ENCODE measurements around the gene MED13. TPM values are rescaled to one million over a fixed set of nuclear protein-coding genes. Genes with fewer than 3 reads are reported as not detected.
A peak's percentile ranks its signal among the peaks of the same experiment; 100 is the strongest.
"Not testable (repeated sequence)": the region's sequence is repeated elsewhere in the genome, so short reads cannot be mapped to it uniquely, and the experiment has no call there.

MED13 gene
- total and polyA plus RNA-seq, 4 experiments from 2014 or later, result 1.8 to 85.4 (median 41.1) TPM

DNA sequence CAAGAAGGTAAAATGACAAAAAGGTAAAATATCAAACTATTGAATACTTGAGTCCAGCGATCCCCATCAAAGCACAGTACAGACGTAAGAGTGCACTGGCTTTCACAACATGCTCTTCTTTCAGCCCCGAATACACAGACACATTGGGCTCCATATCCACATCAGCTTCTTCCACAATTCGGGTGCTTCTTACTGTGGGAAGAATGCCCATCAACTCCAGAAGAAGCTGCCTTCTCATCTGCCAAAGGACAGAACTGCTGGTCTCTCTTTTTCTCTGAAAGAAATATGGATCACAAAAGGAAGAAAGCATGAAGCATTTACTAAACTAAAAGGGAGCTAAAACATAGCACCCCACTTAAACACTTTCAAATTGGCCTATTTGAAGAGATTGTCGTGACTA is 157.7 kb downstream of the MED13 start:
- ChIA-PET CTCF (ENCODE audit: partially characterized antibody) (no interaction called here), POLR2A (ENCODE audit: partially characterized antibody) (interaction anchor here (0.7 kb wide), 1 partner anchor 507 kb away, joined by 5 read pairs; no protein-coding TSS in a partner anchor)
- peaks cover 29% of the 10 kb centered on the region for H3K36me3 ChIP-seq (ENCODE audit: insufficient read depth, low read length)
- no peaks in the 10 kb centered on the region for H3K27me3 ChIP-seq (ENCODE audit: insufficient read depth, low read length)
- no peaks in the 10 kb centered on the region for H3K9me3 ChIP-seq (ENCODE audit: control insufficient read depth in 1 of 2, low read length in 2 of 2)
- H3K4me3 Mint-ChIP-seq, result no peak overlapping the region
- H3K27me3 Mint-ChIP-seq, result no peaks in the 10 kb centered on the region
- peak overlapping the region in 2 of 7 donors; percentile 53 to 75 for H3K27ac Mint-ChIP-seq
- H3K9me3 Mint-ChIP-seq, result no peaks in the 10 kb centered on the region
- no peak overlapping the region for H3K27ac ChIP-seq (ENCODE audit: low read depth, low read length)
- peaks cover 4% of the 10 kb centered on the region for H3K4me1 ChIP-seq (ENCODE audit: insufficient read depth, low read length)
- H3K4me1 Mint-ChIP-seq, result peaks cover 0 to 14% (median 3%) of the 10 kb centered on the region in 4 donors
- intact Hi-C loops (cut with micrococcal nuclease), result no loop called here
- H3K36me3 Mint-ChIP-seq, result peaks cover 31 to 36% of the 10 kb centered on the region in 2 donors
- no peak for DNase-seq
- no peak overlapping the region for H3K4me3 ChIP-seq (ENCODE audit: low read length in 2 of 2)

DNA sequence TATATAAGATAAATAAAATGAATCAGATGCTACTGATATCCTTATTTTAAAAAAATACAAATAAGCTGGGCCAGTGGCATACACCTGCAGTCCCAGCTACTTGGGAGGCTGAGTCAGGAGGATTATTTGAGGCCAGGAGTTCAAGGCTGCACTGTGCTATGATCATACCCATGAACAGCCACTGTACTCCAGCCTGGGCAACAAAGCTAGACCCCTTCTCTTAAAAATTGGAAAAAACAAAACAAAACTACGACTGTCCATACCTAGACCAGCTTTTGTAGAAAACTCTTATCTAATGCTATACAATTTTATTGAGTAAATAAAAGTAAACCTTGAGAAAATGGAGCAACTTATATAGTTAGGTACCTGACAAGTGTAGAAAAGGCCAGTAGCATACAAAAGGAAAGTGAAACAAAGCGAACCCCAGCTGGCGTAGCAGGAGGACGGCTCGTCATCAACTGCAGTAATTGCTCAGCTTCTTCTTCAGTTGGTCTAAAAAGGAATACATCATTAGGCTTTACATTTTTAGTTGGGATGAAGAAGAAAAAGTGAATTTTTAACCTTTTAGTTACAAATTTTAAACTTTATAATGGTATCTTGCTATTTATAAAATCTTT is 160.9 kb downstream of the MED13 start:
- no peaks in the 10 kb centered on the region for H3K27me3 Mint-ChIP-seq
- intact Hi-C loops (cut with micrococcal nuclease), result no loop called here

DNA sequence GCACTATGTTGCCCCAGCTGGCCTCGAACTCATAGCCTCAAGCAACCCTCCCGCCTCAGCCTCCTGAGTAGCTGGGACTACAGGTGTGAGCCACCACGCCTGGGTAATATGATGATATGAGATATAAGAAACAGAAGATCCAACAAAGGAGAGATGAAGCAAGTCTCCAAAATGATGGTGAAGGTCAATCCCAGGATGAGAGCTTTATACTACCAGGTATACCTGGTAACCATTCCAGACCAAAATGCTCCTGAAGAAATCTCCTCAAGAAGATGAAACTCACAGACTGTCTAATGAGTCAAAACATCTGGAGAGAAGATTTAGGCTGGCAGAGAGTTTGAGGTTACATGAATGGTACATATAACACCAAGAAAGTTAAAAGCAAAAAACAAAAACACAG is 161.8 kb downstream of the MED13 start:
- Mint-ChIP-seq H3K4me1 (peaks cover 0 to 14% (median 3%) of the 10 kb centered on the region in 4 donors), H3K27ac (peak overlapping the region in 6 of 7 donors; percentile 65 to 93 (median 92)), H3K4me3 (peak overlapping the region in 4 of 8 donors; percentile 30 to 71 (median 60)), H3K9me3 (no peaks in the 10 kb centered on the region), H3K27me3 (no peaks in the 10 kb centered on the region), H3K36me3 (peaks cover 31 to 37% of the 10 kb centered on the region in 2 donors)
- no peak for DNase-seq
- POLR2A ChIA-PET (ENCODE audit: partially characterized antibody), result interaction anchor here (0.8 to 2.9 kb wide), 4 partner anchors 23 to 40 kb away, joined by 3 to 15 read pairs (median 9); partner anchors contain the start of genes BRIP1 and INTS2
- CTCF ChIA-PET (ENCODE audit: partially characterized antibody), result no interaction called here
- H3K36me3 ChIP-seq (ENCODE audit: insufficient read depth, low read length), result peaks cover 24% of the 10 kb centered on the region
- intact Hi-C loops (cut with micrococcal nuclease), result no loop called here
- H3K27ac ChIP-seq (ENCODE audit: low read depth, low read length), result no peak overlapping the region
- H3K4me1 ChIP-seq (ENCODE audit: insufficient read depth, low read length), result peaks cover 4% of the 10 kb centered on the region
- H3K4me3 ChIP-seq (ENCODE audit: low read length in 2 of 2), result no peak overlapping the region
- no peaks in the 10 kb centered on the region for H3K27me3 ChIP-seq (ENCODE audit: insufficient read depth, low read length)
- H3K9me3 ChIP-seq (ENCODE audit: control insufficient read depth in 1 of 2, low read length in 2 of 2), result no peaks in the 10 kb centered on the region

More for the DNA sequence above, 160.9 kb downstream of the MED13 start:
- Mint-ChIP-seq H3K9me3 (no peaks in the 10 kb centered on the region), H3K4me3 (peak overlapping the region; percentile 50 to 76 (median 70)), H3K4me1 (peaks cover 0 to 14% (median 3%) of the 10 kb centered on the region in 4 donors), H3K27ac (peak overlapping the region; percentile 65 to 95 (median 92)), H3K36me3 (peaks cover 31 to 37% of the 10 kb centered on the region in 2 donors)
- Histone ChIP-seq H3K36me3 (ENCODE audit: insufficient read depth, low read length) (peaks cover 24% of the 10 kb centered on the region), H3K4me3 (ENCODE audit: low read length in 2 of 2) (no peak overlapping the region), H3K27me3 (ENCODE audit: insufficient read depth, low read length) (no peaks in the 10 kb centered on the region), H3K9me3 (ENCODE audit: control insufficient read depth in 1 of 2, low read length in 2 of 2) (no peaks in the 10 kb centered on the region), H3K27ac (ENCODE audit: low read depth, low read length) (peak overlapping the region; percentile 55), H3K4me1 (ENCODE audit: insufficient read depth, low read length) (peaks cover 4% of the 10 kb centered on the region)
- peak; percentile 46 to 53 (median 52) for DNase-seq
- ChIA-PET CTCF (ENCODE audit: partially characterized antibody) (interaction anchor here (0.6 to 1.4 kb wide), 4 partner anchors 14 to 278 kb away, joined by 3 to 6 read pairs (median 4); no protein-coding TSS in a partner anchor), POLR2A (ENCODE audit: partially characterized antibody) (interaction anchor here (0.5 to 2.9 kb wide), 5 partner anchors 15 to 55 kb away, joined by 3 to 15 read pairs (median 9); partner anchors contain the start of genes BRIP1 and INTS2)

DNA sequence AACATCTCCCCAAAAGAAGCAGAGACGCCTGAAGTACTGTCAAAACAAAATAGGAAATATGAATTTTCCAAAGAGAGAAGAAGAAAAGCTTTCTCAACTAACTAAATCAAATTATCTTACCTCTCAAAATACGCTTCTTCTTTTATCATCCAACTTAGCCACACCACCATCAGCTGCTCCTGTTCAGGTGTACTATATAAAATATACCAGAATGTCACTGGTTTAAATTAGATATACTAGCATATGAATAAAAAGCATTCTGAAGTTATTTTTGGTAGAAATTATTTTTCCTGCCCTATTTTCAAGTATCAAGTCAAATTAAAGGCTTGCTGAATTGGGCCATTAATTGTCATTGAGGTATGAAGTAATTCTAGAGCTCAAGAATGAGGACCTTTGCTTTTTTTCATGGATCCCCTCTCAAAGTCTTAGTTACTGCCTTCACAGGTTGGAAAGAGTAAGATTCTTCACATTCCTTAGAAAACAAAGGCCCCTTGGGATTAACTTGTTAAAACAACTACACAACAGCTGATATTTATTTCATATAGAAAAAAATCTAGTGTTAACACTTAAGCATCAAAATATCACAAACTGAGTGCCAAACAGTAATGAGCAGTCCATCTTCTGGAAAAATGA is 167.4 kb downstream of the MED13 start:
- intact Hi-C loops (cut with micrococcal nuclease), result no loop called here
- Mint-ChIP-seq H3K4me1 (no peaks in the 10 kb centered on the region), H3K27me3 (no peaks in the 10 kb centered on the region), H3K27ac (peak overlapping the region in 2 of 7 donors; percentile 29 to 68), H3K9me3 (no peaks in the 10 kb centered on the region), H3K4me3 (no peak overlapping the region), H3K36me3 (peaks cover 31 to 43% of the 10 kb centered on the region in 2 donors)
- CTCF ChIA-PET (ENCODE audit: partially characterized antibody), result no interaction called here
- Histone ChIP-seq H3K4me1 (ENCODE audit: insufficient read depth, low read length) (no peaks in the 10 kb centered on the region), H3K36me3 (ENCODE audit: insufficient read depth, low read length) (peaks cover 13% of the 10 kb centered on the region), H3K27me3 (ENCODE audit: insufficient read depth, low read length) (no peaks in the 10 kb centered on the region), H3K4me3 (ENCODE audit: low read length in 2 of 2) (no peak overlapping the region), H3K27ac (ENCODE audit: low read depth, low read length) (no peak overlapping the region), H3K9me3 (ENCODE audit: control insufficient read depth in 1 of 2, low read length in 2 of 2) (no peaks in the 10 kb centered on the region)
- no peak for DNase-seq
- POLR2A ChIA-PET (ENCODE audit: partially characterized antibody), result interaction anchor here (0.8 to 1.0 kb wide), 2 partner anchors 34 to 169 kb away, joined by 3 to 4 read pairs; partner anchors contain the start of gene BRIP1

DNA sequence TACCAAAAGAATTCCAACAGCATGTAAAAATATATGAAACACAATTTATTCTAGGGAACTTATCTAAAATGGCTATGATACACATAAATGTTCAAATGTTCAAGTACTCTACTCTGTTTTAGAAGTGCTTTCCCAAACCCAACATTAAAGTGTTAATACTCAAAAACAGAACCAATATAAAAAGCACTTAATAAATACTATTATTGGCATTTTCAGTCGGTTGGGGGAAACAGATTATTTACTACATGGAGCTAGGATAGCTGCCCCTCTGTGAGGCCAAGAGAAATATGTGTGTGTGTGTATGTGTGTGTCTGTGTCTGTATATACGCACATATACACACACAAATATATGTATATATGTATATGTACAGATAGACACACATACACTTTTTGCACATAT is 169.7 kb downstream of the MED13 start:
- Mint-ChIP-seq H3K4me1 (no peaks in the 10 kb centered on the region), H3K9me3 (no peaks in the 10 kb centered on the region), H3K4me3 (no peak overlapping the region), H3K27ac (peak overlapping the region in 1 of 7 donors; percentile 54), H3K36me3 (peaks cover 31 to 42% of the 10 kb centered on the region in 2 donors), H3K27me3 (no peaks in the 10 kb centered on the region)
- no peaks in the 10 kb centered on the region for H3K9me3 ChIP-seq (ENCODE audit: control insufficient read depth in 1 of 2, low read length in 2 of 2)
- ChIA-PET CTCF (ENCODE audit: partially characterized antibody) (no interaction called here), POLR2A (ENCODE audit: partially characterized antibody) (no interaction called here)
- H3K27me3 ChIP-seq (ENCODE audit: insufficient read depth, low read length), result no peaks in the 10 kb centered on the region
- DNase-seq, result no peak
- no peak overlapping the region for H3K27ac ChIP-seq (ENCODE audit: low read depth, low read length)
- peaks cover 14% of the 10 kb centered on the region for H3K36me3 ChIP-seq (ENCODE audit: insufficient read depth, low read length)
- no peaks in the 10 kb centered on the region for H3K4me1 ChIP-seq (ENCODE audit: insufficient read depth, low read length)
- H3K4me3 ChIP-seq (ENCODE audit: low read length in 2 of 2), result no peak overlapping the region
- intact Hi-C loops (cut with micrococcal nuclease), result no loop called here

DNA sequence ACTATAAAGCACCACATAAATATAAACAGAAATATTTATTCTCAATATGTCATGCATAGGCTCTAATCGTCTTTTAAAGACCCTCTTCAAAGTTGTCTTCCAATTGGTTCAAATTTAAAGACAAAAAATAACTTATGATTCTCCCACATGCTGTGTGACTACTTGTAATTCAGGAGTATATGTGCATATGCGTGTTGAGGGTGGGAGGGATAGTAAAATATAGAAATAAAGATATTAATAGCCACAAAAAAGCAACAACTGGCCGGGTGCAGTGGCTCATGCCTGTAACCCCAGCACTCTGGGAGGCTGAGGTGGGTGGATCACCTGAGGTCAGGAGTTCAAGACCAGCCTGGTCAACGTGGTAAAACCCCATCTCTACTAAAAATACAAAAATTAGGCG is 170.8 kb downstream of the MED13 start:
- H3K36me3 Mint-ChIP-seq, result peaks cover 30 to 44% of the 10 kb centered on the region in 2 donors
- CTCF ChIA-PET (ENCODE audit: partially characterized antibody), result not testable (repeated sequence)

More for the DNA sequence above, 170.8 kb downstream of the MED13 start:
- H3K27ac ChIP-seq (ENCODE audit: low read depth, low read length); H3K9me3 ChIP-seq (ENCODE audit: control insufficient read depth in 1 of 2, low read length in 2 of 2); H3K36me3 ChIP-seq (ENCODE audit: insufficient read depth, low read length); H3K9me3 Mint-ChIP-seq; H3K4me3 ChIP-seq (ENCODE audit: low read length in 2 of 2); H3K4me1 Mint-ChIP-seq; H3K27ac Mint-ChIP-seq; H3K4me3 Mint-ChIP-seq; POLR2A ChIA-PET (ENCODE audit: partially characterized antibody); H3K27me3 Mint-ChIP-seq; H3K27me3 ChIP-seq (ENCODE audit: insufficient read depth, low read length); intact Hi-C loops (cut with micrococcal nuclease); H3K4me1 ChIP-seq (ENCODE audit: insufficient read depth, low read length); DNase-seq: not testable (repeated sequence)
